Limb (tissue), 2 donors: ENCODE measurements around the gene TDRD7.

Experiments used
- DNase-seq, 2 donors: peaks; one replicate each; pipeline ENCODE4 v3.0.0-alpha.2; 2016; ENCODE audit errors: extremely low spot score in 2 of 2

Gene TDRD7, protein sequence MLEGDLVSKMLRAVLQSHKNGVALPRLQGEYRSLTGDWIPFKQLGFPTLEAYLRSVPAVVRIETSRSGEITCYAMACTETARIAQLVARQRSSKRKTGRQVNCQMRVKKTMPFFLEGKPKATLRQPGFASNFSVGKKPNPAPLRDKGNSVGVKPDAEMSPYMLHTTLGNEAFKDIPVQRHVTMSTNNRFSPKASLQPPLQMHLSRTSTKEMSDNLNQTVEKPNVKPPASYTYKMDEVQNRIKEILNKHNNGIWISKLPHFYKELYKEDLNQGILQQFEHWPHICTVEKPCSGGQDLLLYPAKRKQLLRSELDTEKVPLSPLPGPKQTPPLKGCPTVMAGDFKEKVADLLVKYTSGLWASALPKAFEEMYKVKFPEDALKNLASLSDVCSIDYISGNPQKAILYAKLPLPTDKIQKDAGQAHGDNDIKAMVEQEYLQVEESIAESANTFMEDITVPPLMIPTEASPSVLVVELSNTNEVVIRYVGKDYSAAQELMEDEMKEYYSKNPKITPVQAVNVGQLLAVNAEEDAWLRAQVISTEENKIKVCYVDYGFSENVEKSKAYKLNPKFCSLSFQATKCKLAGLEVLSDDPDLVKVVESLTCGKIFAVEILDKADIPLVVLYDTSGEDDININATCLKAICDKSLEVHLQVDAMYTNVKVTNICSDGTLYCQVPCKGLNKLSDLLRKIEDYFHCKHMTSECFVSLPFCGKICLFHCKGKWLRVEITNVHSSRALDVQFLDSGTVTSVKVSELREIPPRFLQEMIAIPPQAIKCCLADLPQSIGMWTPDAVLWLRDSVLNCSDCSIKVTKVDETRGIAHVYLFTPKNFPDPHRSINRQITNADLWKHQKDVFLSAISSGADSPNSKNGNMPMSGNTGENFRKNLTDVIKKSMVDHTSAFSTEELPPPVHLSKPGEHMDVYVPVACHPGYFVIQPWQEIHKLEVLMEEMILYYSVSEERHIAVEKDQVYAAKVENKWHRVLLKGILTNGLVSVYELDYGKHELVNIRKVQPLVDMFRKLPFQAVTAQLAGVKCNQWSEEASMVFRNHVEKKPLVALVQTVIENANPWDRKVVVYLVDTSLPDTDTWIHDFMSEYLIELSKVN

DNA sequence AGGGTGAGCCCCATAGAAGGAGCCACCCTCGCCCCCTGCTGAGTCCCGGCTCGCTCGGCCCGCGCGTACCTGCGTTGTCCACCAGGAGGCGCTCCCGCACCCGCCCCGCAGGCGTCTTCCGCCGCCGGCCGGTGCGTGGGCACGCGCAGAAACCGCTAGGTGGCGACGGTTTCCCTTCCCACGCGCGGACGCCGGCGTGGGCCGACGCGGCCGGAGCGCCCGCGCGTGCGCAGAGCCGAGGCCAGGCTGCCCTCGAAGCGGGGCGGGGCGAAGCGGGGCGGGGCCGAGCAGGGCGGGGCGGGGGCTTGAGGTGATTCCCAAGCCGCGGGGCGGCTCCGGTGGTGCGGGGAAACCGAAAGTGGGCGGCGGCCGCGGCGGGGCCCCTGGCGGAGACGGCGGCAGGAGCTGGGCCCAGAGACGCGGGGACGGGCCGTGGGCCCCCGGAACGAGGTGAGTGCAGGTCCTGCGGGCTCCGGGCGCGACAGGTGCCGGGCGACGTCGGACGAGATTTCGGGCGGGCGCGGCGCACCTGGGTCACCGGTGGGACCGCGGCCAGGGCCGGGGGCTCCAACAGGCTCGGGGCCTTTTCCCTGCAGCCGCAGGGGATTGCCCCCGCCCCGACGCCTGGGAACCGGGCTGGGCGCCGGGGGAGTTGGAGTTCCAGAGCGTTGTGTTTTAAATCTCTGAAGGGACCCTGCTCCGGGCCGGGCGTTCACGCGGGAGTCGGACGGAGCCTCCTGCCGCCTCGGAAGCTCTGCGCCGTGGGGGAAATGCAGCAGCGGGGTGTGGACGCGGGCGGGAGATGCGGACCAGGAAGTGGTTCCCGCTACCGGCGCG, at the start of gene TDRD7:
Gene TDRD7, plus strand, starts transcription at position 308 of the 837 bp plus-strand sequence. CDS start 16,370 bp downstream, outside the sequence.
- peak; percentile 78 to 90 for DNase-seq

DNA sequence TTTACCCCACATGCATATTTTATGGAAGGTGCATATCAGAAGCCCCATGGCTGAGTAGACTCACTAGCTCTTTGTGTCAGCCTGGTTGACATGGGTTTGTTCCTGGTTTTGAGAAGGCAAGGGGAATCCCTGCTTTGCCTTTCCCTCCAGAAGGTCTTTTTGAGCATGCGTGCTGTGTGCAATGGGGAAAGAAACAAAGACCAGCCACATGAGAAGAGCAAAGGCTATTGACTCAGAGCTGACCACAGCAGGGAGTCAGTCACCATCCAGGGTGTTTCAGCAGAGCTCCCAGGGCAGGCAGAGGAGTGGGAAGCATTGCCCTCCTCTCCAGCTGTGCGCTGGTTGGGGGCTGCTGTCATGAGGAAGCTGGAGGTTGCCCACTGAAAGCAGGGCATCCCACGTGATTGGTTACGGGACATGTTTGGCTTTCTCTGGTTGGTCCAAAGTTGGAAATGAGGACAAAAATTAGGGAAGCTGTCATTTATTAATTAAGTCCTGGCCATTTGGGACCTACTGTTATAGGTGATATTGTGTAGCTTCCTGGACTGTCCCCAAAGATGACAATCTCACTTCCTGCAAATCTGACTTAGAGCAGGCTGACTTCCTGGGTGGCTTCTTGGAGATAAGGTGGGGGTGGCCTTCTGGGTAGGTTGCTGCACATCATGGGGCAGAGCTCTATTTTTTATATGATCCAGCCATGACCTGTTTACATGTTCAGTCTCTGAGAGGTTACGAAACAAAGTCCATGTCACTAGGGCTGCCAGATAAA, 48.9 kb upstream of the TDRD7 start:
- no peak for DNase-seq

DNA sequence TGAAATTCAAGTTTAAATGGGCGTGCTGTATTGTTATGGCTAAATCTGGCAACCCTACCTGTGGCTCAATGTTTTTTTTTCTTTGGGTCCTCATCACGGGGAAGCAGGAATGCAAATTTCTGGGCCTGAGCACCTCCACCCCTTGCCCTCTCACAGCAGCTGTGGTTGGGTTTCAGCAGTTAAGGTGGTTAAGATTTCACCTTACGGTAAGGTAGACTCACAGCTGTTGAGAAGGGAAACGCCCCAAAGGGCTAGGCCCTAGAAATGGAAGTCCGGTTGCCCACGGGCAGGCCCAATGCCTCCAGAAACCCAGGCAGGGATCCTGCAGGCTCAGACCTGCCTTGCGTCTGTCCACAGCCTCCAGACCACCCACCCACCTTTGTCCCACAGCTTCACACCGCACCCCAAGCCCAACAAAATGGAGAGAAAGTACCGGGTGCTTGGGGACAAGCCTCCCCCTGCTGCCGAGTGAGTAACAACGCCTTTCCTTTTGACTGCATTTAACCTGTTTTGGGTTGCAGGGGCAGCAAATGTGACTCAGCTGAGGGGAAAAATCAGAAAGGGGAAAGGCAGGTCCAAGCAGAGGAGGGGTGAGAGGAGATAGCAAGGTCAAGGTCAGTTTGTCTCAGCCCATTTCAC, 48.1 kb upstream of the TDRD7 start:
- no peak for DNase-seq

DNA sequence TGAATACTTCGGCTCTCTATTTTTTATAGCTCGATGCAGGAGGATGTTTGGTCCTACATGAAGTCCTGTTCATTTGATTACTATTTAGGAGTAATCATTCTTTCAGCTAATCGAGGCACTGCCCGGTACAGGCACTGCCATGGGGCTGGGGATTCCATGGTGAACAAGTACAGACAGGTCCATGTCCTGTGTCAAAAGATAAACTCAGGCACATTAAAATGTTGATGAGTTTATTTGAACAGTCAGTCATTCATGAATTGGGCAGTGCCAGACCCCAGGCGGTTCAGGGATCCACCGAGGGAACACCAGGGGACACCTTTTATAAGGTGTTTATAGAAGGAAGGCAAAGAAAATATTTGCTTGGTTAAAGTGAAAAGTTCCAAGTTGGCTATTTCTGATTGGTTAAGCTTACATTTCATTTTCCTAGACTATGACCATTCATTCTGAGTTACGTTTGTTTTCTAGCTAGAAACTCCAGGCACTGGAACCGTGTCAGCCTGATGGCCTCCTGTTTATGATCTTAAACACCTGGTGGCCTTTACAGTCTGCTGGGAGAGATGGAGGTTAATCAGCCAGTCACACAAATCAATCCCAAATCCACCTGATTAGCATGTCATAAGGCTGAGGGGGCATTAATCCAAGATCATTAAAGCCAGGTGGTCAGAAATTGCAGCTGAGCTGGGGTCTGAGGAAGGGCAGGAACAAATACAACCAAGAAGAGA, 47.0 kb upstream of the TDRD7 start:
- no peak for DNase-seq

DNA sequence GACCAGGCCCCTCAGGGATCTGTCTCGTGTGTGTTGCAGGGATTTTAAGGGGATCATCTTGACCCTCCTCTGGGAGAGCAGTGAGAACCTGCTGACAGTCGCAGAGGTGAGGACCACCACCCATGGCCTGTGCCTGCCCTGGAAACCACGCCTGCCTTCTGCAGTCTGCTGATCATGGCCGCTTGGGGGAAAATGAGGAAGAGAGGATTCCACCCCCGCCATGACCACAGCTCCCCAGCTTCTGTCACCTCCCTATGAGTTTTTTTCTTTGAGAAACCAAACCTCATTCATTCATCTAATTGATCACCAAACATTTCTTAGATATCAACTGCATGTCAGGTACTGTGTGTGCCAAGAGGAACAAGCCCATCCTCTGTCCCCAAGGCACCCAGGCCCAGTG, 46.3 kb upstream of the TDRD7 start:
- DNase-seq, result no peak

DNA sequence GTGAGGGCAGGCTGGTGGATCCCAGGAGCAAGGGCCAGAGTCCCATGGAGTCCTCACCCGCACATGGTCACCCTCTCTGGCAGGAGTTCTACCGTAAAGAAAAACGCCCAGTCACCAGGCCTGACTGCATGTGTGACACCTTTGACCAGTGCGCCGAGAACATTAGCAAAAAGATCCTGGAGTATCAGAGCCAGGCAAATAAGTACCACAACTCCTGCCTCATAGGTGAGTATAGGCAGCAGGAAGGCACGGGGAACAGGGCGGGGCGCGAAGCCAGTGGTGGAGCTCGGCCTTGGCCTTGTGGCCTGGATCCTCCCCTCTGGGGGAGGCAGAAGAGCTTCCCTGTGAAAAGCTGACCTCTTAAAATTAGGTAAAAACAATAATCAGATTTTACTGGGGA, 45.4 kb upstream of the TDRD7 start:
- DNase-seq, result no peak

DNA sequence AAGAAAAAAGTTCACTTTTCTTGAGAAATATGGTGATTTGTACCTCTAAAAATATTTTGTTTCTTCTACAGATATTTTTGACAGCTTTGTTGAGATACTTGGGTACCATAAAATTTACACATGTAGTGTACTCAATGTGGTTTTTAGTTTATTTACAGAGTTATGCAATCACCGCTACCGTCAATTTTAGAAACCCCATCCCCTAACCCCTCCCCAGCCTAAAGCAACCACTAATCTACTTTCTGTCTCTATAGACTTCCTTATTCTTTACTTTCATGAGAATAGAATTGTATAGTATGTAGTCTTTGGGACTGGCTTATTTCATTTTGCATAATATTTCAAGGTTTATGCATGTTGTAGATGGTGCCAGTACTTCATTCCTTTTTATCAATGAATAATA, 45.0 kb upstream of the TDRD7 start:
- DNase-seq, result no peak

DNA sequence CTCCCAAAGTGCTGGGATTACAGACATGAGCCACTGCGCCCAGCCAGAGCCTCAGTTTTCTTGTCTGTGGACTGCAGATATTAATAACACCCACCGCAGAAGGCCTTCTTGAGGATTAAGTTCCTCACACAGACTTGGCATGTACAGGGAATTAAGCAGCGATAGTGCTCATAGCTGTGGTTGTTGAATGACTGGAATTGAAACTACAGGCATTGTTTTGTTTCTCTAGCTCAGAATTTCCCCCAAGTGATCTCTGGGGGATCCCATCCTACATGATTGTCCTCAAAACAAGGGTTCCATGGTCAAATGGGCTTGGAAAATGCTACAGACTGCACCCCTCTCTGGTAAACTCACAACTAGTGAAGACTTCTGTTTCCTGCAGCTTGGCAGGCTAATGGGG, 44.2 kb upstream of the TDRD7 start:
- no peak for DNase-seq

DNA sequence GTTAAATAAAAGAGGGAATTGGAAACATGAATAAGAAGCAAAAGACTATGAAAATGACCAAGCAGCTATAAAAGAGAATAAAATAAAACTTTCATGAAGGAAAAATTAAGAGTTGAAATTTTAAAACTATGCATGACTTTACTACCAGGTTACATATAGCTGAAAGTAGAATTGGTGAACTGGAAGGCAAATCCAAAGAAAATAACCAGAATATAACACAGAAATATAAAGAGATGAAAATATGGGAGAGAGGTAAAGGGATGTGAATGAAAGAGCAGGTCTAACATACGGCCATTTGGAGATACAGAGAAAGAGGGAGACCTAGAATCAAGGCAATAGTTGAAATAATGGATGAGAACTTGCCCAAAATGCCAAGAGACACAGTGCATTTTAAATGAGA, 42.9 kb upstream of the TDRD7 start:
- DNase-seq, result no peak

DNA sequence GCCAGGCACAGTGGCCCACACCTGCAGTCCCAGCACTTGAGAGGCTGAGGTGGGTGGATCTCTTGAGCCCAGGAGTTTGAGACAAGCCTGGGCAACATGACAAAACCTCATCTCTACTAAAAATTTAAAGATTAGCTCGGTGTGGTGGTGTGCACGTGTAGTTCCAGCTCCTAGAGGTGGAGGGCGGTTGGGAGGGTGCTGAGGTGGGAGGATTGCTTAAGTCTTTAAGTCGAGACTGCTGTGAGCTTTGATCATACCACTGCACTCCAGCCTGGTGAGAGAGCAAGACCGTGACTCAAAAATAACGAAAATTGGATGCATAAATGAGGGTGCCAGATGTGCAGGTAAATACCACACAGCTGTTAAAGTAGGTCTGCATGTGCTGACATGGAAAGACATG, 39.3 kb upstream of the TDRD7 start:
- DNase-seq, result no peak

DNA sequence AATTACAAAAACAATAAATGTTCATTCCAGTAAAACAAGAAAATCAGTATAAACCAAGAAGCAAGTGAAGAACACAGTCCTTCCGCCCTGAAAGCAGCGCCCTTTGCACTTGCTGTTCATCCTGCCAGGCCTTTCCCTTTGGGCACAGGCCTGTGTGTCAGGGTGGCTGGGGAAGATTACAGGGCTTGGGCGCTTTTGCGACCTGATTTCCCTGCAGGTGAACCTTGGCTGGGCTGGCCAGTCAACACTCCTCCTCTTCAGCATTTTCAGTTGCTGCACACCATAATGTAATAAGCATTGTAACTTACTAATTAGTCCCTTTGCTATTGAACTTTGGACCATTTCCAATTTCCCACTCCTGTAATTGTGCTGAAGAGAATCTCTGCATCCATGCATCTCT, 38.6 kb upstream of the TDRD7 start:
- no peak for DNase-seq

DNA sequence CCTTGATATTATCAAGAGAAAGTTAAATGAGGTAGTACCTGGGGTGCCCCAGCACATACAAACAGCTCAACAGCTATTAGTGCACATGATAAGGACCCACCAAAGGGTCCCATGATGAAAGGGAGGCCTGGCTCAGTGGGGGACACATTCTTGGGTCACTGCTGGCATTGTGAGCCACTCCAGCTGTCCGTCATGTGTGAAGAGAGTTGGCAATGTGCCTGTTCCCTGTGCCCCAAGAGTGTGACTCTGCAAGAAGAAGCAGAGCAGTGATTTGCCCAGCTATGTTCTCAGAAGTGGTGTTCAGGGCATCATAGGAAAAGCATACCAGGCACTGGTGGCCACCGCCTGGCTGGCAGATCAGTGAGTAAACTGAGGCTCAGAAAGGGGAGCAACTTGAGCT, 37.1 kb upstream of the TDRD7 start:
- DNase-seq, result no peak

DNA sequence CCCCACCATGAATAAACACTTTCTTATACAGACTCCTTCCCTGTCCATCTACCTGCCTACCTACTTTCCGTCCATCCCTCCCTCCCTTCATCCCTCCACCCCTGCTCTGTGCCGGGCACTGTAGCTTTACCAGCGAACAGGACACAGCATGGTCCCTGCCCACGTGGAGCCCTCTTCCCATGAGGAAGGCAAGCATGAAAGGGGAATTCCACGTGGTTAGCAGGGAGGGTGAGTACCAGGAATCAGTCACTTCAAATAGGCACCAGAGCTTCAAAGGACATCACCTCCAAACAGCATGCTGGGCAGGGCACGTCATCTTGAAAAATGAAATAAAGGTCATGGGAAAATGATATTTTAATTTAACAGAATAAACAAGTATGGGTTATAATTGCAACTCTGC, 35.0 kb upstream of the TDRD7 start:
- DNase-seq, result no peak

DNA sequence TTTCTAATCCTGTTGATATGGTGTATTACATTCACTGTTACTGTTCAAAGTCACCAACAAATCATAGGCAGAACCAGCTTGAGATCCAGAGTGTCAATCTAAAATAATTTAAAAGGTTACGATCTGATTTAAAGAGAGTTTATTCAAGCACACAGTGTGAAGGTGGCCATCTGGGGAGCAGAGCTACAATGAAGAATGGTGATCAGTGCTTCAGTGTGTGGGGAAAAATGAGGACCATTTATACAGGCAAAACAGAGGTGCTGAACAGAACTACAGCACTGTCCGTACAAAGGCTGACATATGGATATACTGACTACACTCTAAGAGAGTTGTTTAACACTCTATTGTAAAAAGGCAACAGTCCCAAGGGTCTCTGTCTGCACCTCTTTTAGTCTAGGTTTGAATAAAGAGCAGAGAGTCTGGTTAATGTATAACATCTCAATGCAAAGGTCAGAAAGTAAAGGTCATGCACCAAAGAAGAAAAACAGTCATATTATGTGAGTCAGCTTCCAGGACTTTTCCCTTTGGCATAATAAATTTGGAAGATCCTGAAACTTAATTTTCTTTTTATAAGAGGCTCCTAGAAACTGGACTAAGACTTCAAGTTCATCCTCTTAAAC, 29.7 kb upstream of the TDRD7 start:
- DNase-seq, result no peak

DNA sequence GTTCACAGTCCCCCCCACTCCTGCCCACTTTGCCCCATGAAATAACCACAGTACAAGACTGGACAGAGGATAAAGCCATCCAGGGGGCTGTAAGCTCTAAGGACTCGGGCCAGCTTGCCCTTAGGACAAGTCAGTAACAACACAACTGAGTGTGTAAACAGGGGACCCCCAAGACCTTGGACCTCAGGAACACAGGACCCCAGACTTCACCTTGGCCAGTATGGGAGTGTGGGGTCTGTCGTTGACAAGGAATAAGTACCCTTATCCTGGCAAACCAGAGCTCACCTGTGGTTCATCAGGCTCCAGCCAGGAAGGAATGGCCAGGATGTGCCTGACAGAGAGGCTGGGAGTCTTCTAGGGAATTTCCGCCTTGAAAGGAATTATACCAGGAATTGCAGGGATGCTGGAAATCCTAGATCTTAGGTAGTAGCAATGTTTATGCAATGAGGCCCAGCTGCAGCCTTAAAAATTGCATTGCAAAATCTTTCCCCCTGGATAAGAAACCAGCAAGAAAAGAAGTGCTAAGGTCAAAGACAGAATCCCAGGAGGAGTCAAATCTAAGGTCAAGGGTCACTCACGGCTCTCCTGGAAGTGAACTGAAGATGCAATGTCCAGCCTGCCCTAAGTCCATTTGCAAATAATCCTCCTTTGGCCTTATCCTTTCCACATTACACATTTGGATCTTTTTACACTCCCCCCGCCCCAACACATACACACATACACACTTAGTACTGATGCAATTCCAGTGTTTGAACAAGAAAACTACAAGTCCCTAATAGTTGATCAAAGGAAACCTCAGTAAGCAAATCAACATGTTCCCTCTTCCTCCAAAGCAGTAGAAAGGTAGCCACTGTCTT, 27.3 kb upstream of the TDRD7 start:
- no peak for DNase-seq

DNA sequence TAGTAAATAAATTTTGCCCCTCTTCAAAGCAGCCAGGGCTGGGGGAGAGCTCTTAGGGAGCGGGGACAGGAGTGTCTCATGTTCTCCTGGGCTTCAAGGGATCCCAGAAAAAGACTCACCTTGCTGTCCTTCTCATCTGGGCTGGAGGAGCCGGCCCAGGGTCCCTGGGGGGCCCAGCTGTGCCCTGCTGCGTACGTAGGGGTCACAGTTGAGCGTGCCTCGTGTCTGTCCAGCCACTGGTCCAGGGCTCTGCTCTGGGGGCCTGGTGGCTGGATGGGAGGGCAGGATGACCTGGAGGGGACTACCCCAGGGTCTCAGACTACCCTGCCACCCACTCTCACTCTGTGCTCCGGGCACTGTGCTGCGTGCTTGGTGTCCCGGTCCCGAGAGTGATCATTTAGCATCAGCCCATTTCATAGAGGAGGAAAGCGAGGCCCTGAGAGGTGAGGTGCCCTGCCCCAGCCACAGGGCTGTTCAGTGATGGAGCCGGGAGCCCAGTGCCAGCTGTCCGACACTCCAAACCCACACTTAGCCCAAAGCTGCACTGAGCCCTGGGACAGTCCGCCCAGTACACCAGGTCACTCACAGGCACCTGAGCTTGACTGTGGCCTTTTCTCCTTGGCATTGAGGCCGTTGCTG, 26.2 kb upstream of the TDRD7 start:
- no peak for DNase-seq

DNA sequence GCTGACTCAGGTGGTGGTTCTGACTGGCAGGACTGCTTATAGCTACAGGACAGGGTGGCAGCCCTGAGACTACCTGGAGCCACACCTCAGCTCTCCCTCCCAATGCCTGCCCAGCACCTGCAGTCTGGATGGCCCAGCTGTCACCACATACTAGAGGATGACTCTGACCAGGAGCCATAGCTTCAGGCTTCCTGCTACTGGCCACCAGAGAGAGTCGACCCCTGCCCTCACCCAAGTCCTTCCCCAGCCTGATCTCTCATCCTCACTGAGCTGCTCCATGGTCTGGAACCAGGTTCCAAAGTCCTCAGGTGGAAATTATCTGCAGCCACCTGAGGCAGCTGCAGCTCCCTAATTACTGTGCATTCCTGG, 25.6 kb upstream of the TDRD7 start:
- DNase-seq, result no peak
